Activated gamma-delta T cell treated with Interleukin-2 at 50 U/mL for 16 hours (primary cell): Measurements from ENCODE around the gene SRR.
A peak's percentile ranks its signal among the peaks of the same experiment; 100 is the strongest.
"Not testable (repeated sequence)": the region's sequence is repeated elsewhere in the genome, so short reads cannot be mapped to it uniquely, and the experiment has no call there.

ENCODE experiments used
- DNase-seq: peaks from one replicate; pipeline ENCODE4 v3.0.0-alpha.2; 2020

SRR gene

GRCh38 chr17:2295575-2295974, 8.2 kb upstream of the SRR start:
- DNase-seq, result no peak

DNA sequence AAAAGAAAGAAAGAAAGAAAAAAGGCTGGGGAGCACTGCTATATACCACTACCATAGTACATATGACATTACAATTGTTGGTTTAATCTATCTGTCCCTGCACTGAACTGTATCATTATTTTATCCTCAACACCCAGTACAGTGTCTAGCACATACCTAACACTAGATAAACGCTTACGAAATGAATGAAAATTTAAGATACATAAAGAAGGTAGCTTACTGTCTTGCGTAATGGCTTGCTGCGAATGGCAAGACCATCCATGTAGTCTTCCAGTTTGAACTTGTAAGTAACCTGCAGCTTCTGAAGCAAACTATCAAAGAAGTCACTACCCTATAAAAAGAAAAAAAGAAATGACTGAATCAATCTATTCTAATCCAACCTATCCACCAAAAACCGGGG, 6.7 kb upstream of the SRR start:
- no peak for DNase-seq

DNA sequence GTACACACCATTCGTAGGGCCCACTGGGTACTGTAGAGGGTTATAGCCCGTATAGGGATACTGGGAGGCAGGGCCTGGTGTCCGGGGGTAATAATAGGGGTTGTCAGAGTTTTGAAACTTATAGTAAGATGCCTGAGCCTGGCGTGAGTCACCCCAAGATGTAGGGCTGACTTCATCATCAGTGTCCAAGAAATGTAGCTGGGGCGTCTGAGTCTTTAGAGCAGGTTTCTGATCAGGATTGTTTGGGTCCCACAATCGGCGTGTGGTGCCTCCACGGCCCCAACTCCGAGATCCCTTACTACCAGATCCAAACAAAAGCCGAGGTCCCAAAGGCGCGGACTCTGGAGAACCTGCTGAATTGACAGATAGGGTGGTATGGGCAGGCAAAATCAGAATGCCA, 4.6 kb upstream of the SRR start:
- DNase-seq, result no peak

DNA sequence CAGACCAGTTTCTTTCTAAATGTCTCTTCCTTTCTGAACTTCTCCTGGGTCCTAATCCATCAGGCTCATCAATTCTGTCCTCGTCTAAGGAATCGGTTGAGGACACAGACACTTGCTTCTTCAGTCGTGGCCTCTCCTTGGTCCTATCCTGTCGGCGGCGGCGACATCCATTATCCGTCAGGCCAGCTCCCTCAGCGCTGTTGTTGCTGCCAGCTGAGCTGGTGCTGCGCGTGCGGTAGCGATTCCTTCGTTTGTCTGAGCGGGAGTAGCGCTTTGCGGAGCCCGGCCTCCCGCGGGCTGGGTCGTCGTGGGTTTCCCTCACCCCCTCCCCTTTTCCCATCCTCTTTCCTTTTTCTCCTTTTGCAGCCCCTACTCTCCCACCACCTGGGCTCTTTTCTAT, 4.0 kb upstream of the SRR start:
- no peak for DNase-seq

DNA sequence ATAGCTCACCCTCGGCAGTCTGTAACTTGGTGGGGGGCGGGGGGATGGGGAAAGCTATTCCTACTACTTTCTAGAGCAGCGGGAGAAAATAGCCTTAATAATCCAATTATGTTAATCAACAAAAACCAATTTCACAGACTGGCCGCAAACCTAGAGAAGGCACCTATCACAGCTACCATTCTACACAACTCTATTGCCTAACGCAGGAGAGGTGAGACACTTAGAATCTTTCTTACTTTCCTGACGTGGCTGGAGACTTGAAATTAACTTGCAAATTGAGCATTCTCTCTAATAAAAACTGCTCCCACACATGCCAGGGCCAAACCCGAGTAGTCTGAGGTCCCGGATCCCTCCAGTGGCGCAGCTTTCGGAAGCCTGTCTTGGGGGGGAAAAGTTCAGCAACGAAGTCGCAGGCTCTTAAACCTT, 959 bp upstream of the SRR start:
- no peak for DNase-seq

DNA sequence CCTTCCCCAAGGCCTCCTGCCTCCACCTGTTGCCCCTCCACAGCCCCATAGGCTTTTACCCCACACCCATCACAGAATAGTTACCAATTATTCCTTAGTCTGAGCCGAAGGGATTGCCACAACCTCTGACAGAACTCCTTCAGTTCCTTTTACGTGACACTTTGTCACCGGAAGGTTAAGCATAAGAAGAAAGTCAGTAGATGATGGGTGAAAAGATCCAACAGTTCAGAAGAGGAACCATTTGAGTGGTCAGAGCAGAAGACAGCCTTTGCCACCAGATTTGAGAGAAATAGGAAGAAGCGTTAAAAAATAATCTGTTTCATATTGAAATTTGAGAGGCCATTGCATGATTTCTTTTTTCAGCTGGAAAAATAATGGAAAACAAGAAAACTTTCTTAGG, 1.2 kb downstream of the SRR start:
- no peak for DNase-seq

DNA sequence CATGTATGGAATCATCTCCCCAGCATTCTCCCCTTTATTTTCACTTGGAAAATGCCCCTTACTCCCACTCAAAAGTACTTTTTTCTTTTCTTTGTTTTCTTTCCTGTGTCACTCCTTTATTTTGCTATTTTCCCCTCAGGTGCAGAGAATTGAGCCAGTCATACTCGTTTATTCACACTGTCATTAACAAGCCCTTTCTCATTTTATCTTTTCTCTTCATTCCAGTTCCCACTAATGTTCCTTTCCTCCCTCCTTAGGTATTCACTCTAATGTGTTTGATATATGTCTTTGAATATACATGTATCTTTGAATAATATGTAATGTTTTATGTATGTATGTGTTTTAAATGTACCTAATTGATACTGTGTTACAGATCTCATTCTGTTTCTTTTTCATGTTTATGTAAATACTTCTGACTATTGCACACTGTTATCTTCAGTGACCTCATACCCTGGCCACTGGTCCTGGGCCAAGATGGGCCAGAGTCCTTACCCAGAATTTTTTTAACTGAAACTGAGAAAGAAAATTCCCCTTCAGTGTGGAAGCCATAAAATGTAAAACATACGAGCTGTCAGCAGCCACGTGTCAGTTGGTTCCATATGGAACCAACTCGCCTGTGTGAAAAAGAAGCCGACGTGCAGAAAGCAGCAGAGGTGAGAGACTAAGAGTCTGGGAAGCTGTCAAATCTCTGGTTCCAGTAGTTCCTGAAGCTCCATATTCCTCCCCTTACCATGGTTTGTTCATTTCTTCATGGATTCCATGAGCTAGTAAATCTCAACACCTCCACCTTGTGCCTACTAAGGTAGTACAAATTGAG, 5.8 kb downstream of the SRR start:
- DNase-seq, result no peak

DNA sequence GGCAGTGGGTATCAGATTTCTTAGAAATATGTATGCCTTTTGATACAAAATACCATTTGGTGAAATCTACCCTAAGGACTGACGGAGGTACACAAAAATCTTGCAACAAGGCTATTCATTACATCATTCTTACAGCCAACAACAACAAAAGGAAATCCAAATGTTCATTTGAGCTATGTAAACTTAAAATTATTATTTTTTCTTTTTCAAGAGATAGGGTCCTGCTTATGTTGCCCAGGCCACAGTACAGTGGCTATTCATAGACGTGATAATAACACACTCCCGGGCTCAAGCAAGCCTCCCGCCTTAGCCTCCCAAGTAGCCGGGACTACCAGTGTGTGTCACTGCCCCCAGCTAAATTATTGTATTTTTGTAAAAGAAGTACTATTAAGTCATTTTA, 9.0 kb downstream of the SRR start:
- no peak for DNase-seq

DNA sequence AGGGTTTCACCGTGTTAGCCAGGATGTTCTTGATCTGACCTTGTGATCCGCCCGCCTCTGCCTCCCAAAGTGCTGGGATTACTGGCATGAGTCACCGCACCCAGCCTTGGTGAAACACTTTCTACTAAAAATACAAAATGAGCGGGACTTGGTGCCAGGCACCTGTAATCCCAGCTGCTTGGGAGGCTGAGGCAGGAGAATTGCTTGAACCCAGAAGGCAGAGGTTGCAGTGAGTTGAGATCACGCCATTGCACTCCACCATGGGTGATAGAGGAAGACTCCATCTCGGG, 13.1 kb downstream of the SRR start:
- DNase-seq, result not testable (repeated sequence)

- no peak for DNase-seq
Measured at GRCh38 chr17:2317796-2318195, 14.0 kb downstream of the SRR start.

DNA sequence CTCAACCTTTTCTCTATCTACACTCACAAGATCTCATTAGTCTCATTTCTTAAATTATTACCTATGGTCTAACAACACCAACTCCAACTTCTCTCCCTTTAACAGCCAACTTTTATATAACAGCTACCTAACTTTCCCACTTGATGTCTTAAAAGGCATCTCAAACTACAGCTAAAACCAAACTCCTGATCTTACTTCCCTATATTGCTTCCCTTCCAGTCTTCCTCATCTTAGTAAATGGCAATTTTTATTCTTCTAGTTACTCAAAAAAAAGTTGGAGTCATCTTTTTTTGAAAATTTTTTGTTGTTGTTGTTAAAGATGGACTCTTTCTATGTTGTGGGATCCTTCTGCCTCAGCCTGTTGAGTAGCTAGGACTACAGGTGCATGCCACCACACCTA, 15.3 kb downstream of the SRR start:
- DNase-seq, result no peak

- no peak for DNase-seq
Measured at GRCh38 chr17:2321399-2321798, 17.6 kb downstream of the SRR start.

DNA sequence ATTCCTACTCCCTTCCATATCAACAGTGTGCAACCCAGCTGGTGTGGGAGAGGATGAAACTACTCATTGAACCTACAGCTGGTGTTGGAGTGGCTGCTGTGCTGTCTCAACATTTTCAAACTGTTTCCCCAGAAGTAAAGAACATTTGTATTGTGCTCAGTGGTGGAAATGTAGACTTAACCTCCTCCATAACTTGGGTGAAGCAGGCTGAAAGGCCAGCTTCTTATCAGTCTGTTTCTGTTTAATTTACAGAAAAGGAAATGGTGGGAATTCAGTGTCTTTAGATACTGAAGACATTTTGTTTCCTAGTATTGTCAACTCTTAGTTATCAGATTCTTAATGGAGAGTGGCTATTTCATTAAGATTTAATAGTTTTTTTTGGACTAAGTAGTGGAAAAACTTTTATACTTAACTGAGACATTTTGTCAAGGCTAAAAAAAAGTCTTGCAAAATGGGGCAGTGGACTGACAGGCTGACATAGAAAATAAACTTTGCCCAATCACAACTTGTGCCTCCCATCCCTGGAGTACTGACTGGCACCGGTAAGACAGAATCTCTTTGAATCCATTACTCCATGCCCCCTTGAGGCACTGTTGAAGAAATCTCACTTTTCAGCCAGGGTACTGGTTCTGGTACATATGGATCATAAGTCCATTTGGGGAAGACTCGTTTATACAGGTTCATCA, 20.0 kb downstream of the SRR start:
- DNase-seq, result no peak

DNA sequence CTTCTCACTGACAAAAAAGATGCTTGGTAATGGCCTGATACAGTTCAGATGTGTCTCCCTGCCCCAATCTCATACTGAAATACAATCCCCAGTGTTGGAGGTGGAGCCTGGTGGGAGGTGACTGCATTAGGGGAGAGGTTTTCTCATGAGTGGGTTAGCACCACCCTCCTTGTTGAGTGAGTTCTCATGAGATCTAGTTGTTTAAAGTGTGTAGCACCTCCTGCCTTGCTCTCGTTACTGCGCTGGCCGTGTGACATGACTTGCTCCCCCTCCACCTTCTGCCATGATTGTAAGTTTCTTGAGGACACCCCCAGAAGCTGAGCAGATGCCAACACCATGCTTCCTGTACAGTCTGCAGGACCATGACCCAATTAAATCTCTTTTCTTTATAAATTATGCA, 27.6 kb downstream of the SRR start:
- DNase-seq, result no peak

- DNase-seq, result no peak
Measured at GRCh38 chr17:2335726-2336214, 32.0 kb downstream of the SRR start.

GRCh38 chr17:2336215-2336851, 32.6 kb downstream of the SRR start, which contains the start of gene TSR1:
TSS of gene TSR1 (minus strand) at chr17:2336457. CDS start at chr17:2336427, 30 bp downstream.
- peak; percentile 86 for DNase-seq

- peak; percentile 68 for DNase-seq
Measured at GRCh38 chr17:2336852-2337543, 33.2 kb downstream of the SRR start, which contains the start of gene SGSM2. TSS of gene SGSM2 (plus strand) at chr17:2337501. CDS start at chr17:2337689, 188 bp downstream.

- peak; percentile 41 for DNase-seq
Measured at GRCh38 chr17:2337544-2338314, 34.0 kb downstream of the SRR start.

DNA sequence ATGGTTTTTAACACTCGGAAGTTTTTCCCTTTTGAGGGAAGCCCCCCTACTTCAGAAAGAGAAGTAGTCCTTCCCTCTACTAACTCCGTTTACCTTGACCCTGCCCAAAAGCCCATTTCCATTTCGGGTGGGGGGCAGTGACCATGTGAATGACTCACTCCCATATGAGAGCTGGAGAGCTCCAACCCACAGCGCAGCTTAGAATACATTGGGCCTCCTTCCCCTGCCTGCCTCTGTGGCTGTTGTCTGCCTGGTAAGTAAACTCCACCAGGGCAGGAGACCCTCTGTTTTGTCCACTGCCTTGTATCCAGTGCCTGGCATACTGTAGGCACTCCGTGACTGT, 34.5 kb downstream of the SRR start:
- no peak for DNase-seq

DNA sequence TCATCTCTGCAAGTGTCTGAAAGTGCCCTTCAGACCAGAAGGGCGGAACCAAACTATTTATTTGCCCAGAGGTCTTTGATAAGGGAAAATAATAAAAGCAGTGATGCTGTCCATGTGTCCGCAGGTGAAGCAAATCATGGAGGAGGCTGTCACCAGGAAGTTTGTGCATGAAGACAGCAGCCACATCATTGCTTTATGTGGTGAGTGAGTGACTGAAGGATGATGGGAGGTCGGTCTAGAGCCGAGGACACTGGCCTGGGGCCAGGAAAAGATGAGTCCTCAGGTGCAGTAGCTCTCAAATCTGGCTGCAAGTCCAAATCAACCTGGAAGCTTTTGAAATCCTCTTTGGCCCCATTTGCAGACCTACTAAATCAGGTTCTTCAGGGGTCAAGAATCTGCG, 39.7 kb downstream of the SRR start:
- DNase-seq, result no peak

- no peak for DNase-seq
Measured at GRCh38 chr17:2344528-2344927, 40.8 kb downstream of the SRR start.

GRCh38 chr17:2346475-2346874, 42.7 kb downstream of the SRR start:
- no peak for DNase-seq
